ENCODE data around the gene LRRD1. TPM values are rescaled to one million over a fixed set of nuclear protein-coding genes. Genes with fewer than 3 reads are reported as not detected.

Gene LRRD1
- total and polyA plus RNA-seq, 2 of the 8 experiments (the other 6 are each of a cell fraction or from before 2014, with no cell fraction given): not detected

DNA sequence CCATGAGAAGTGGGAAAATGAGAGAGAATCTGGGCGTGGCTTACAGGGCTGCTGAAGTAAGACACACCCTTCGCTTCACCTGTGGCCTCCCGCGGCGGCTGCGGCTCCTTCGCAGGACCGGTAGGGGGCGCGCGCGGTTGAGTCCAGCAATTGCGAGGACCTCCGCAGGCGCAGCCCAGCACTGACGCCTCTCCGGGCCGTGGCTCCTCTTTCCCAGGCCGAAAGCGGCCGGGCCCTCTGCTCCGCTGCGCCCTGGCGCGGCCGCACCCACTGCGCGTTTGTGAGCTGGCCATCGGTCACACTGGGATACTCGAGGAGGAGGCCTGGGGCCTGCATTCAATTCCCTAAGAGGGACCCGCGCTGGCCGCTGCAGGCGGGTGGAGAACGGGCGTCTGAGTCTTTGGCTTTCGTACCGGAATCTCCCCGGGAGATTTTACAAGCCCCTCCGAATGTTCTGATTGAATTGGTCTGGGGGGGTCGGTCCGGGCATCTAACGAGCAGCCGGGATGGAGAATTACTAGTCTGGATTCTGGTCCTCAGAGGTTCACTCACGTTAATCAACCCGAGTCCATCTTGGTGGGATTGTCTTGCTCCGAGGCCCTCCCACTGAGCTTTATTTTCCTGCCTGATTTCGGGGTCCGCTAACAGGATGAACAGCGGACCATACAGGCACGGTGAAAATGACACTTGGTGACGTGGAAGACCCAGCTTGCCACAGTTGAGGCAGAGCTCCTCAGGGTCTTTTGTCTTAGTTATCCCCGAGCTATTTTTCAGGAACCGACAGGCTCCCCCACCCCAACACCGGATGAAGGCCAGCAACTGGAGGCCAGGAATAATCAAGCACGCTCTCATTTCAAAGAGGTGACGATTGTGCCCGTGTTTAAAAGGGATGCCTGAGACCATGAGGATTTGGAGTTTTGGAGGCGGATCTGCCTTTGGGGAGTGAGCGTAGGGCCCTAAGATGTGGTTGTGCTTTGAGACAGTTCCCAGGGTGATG is at the start of gene LRRD1 (continued):
- no peak for TF ChIP-seq EGR1 (IDR thresholded peaks at IDR 0.05; ENCODE audit: borderline replicate concordance, low read depth, low read length)
